HEK293 (cell line): ENCODE results near the gene CD44.

Experiments
- CTCF ChIA-PET: fragments of 350-600 bp; formaldehyde crosslinking; extraction: SDS; loops from one replicate; lab custom pipeline; 2021; ENCODE audit warnings: antibody characterized with exemption; lab: Yijun Ruan, JAX
- POLR2A ChIA-PET: fragments of 300-600 bp; formaldehyde crosslinking; extraction: SDS; loops from one replicate; lab custom pipeline; 2020; ENCODE audit warnings: antibody characterized with exemption, inconsistent platforms; lab: Yijun Ruan, JAX
- H3K27ac ChIP-seq: fragments of 200-500 bp; sonication (Bioruptor generic); 2 replicates; pipeline ENCODE4 v1.5.1; 2014; ENCODE audit warnings: low read depth, low read length, control low read depth, inconsistent platforms; ENCODE audit errors: extremely low read depth
- H3K36me3 ChIP-seq, 2 experiments: fragments of 200-500 bp in 1 of 2; sonication (Bioruptor generic) in 1 of 2; 1 replicate in 1 of 2; 2 replicates in 1 of 2; pipeline ENCODE4 v1.5.1; 2014 to 2017; ENCODE audit warnings: inconsistent platforms in 2 of 2, low read length in 2 of 2; ENCODE audit not compliant: control insufficient read depth in 2 of 2, insufficient read depth in 1 of 2
- H3K4me1 ChIP-seq: fragments of 200-500 bp; sonication (Bioruptor generic); 2 replicates; pipeline ENCODE4 v1.5.1; 2014; ENCODE audit warnings: mild to moderate bottlenecking, low read length, inconsistent platforms; ENCODE audit not compliant: control insufficient read depth, insufficient read depth
- H3K4me3 ChIP-seq: 2 replicates; pipeline ENCODE4 v1.5.1; 2011; ENCODE audit warnings: low read depth, mild to moderate bottlenecking, control low read depth, low read length, moderate library complexity
- H3K9me3 ChIP-seq: fragments of 200-500 bp; sonication (Bioruptor generic); 2 replicates; pipeline ENCODE4 v1.5.1; 2014; ENCODE audit warnings: low read depth, low read length, inconsistent platforms; ENCODE audit not compliant: control insufficient read depth, insufficient read depth
- GFI1B ChIP-seq: fragments of 450-650 bp; formaldehyde crosslinking; IDR thresholded peaks from 2 replicates; pipeline ENCODE4 v1.5.1; 2016; ENCODE audit warnings: missing biosample characterization, missing genetic modification characterization
- HOXD13 ChIP-seq: sonication (generic); formaldehyde crosslinking; IDR thresholded peaks from 2 replicates; pipeline ENCODE4 v1.8.0; 2022; ENCODE audit warnings: missing genetic modification reagents, borderline replicate concordance
- TCF7L2 ChIP-seq: IDR thresholded peaks from 2 replicates; pipeline ENCODE4 v1.6.1; 2011; ENCODE audit warnings: low read depth, mild to moderate bottlenecking, inconsistent platforms, low read length, moderate library complexity, borderline replicate concordance
- ZNF112 ChIP-seq: fragments of 450-650 bp; formaldehyde crosslinking; IDR thresholded peaks from 2 replicates; pipeline ENCODE4 v1.5.0; 2017; ENCODE audit warnings: missing biosample characterization, missing genetic modification characterization
- ZNF114 ChIP-seq: fragments of 450-650 bp; formaldehyde crosslinking; IDR thresholded peaks from 2 replicates; pipeline ENCODE4 v1.5.0; 2017; ENCODE audit warnings: missing biosample characterization, missing genetic modification characterization
- ZNF146 ChIP-seq: fragments of 450-650 bp; formaldehyde crosslinking; IDR thresholded peaks from 2 replicates; pipeline ENCODE4 v1.5.1; 2016; ENCODE audit warnings: missing biosample characterization, missing genetic modification characterization
- ZNF155 ChIP-seq: fragments of 450-650 bp; formaldehyde crosslinking; IDR thresholded peaks from 2 replicates; pipeline ENCODE4 v1.5.1; 2016; ENCODE audit warnings: missing biosample characterization, missing genetic modification characterization
- ZNF169 ChIP-seq: fragments of 450-650 bp; formaldehyde crosslinking; IDR thresholded peaks from 2 replicates; pipeline ENCODE4 v1.5.1; 2016; ENCODE audit warnings: missing biosample characterization, missing genetic modification characterization
- ZNF214 ChIP-seq: fragments of 450-650 bp; formaldehyde crosslinking; IDR thresholded peaks from 2 replicates; pipeline ENCODE4 v1.5.1; 2017; ENCODE audit warnings: missing biosample characterization, mild to moderate bottlenecking, missing genetic modification characterization, borderline replicate concordance
- ZNF350 ChIP-seq: fragments of 450-650 bp; formaldehyde crosslinking; IDR thresholded peaks from 2 replicates; pipeline ENCODE4 v1.5.0; 2017; ENCODE audit warnings: missing biosample characterization, mild to moderate bottlenecking, missing genetic modification characterization
- ZNF521 ChIP-seq: fragments of 450-650 bp; formaldehyde crosslinking; IDR thresholded peaks from 2 replicates; pipeline ENCODE4 v1.5.1; 2017; ENCODE audit warnings: missing biosample characterization, mild to moderate bottlenecking, missing genetic modification characterization
- ZNF571 ChIP-seq: fragments of 450-650 bp; formaldehyde crosslinking; IDR thresholded peaks from 2 replicates; pipeline ENCODE4 v1.5.0; 2017; ENCODE audit warnings: missing biosample characterization, missing genetic modification characterization
- ZNF623 ChIP-seq: fragments of 450-650 bp; formaldehyde crosslinking; IDR thresholded peaks from 2 replicates; pipeline ENCODE4 v1.5.1; 2016; ENCODE audit warnings: missing biosample characterization, missing genetic modification characterization
- ZNF707 ChIP-seq: fragments of 450-650 bp; formaldehyde crosslinking; IDR thresholded peaks from 2 replicates; pipeline ENCODE4 v1.5.1; 2016; ENCODE audit warnings: missing biosample characterization, missing genetic modification characterization
- ZNF747 ChIP-seq: fragments of 450-650 bp; formaldehyde crosslinking; IDR thresholded peaks from 2 replicates; pipeline ENCODE4 v1.5.1; 2016; ENCODE audit warnings: missing biosample characterization, missing genetic modification characterization
- TF ChIP-seq, protein P1 (sequence below): fragments of 450-650 bp; formaldehyde crosslinking; IDR thresholded peaks from 2 replicates; pipeline ENCODE4 v1.5.1; 2016; ENCODE audit warnings: missing biosample characterization, missing genetic modification characterization
- TF ChIP-seq, protein P2 (sequence below): fragments of 450-650 bp; formaldehyde crosslinking; IDR thresholded peaks from 2 replicates; pipeline ENCODE4 v1.5.1; 2016; ENCODE audit warnings: missing biosample characterization, missing genetic modification characterization
- TF ChIP-seq, protein P3 (sequence below): fragments of 450-650 bp; IDR thresholded peaks from 2 replicates; pipeline ENCODE4 v1.5.1; 2018; ENCODE audit warnings: missing biosample characterization, missing genetic modification characterization
- TF ChIP-seq, protein P4 (sequence below): fragments of 450-650 bp; formaldehyde crosslinking; IDR thresholded peaks from 2 replicates; pipeline ENCODE4 v1.5.1; 2016; ENCODE audit warnings: missing biosample characterization, missing genetic modification characterization
- TF ChIP-seq, protein P5 (sequence below): fragments of 450-650 bp; formaldehyde crosslinking; IDR thresholded peaks from 2 replicates; pipeline ENCODE4 v1.5.1; 2016; ENCODE audit warnings: missing biosample characterization, missing genetic modification characterization, low read depth
- TF ChIP-seq, protein P6 (sequence below): fragments of 450-650 bp; formaldehyde crosslinking; IDR thresholded peaks from 2 replicates; pipeline ENCODE4 v1.5.0; 2017; ENCODE audit warnings: missing biosample characterization, missing genetic modification characterization, borderline replicate concordance

Gene CD44

DNA sequence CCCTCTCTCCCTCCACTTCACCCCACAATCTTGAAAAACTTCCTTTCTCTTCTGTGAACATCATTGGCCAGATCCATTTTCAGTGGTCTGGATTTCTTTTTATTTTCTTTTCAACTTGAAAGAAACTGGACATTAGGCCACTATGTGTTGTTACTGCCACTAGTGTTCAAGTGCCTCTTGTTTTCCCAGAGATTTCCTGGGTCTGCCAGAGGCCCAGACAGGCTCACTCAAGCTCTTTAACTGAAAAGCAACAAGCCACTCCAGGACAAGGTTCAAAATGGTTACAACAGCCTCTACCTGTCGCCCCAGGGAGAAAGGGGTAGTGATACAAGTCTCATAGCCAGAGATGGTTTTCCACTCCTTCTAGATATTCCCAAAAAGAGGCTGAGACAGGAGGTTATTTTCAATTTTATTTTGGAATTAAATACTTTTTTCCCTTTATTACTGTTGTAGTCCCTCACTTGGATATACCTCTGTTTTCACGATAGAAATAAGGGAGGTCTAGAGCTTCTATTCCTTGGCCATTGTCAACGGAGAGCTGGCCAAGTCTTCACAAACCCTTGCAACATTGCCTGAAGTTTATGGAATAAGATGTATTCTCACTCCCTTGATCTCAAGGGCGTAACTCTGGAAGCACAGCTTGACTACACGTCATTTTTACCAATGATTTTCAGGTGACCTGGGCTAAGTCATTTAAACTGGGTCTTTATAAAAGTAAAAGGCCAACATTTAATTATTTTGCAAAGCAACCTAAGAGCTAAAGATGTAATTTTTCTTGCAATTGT lies 92.3 kb downstream of the CD44 start:
- POLR2A ChIA-PET: no interaction called here
- CTCF ChIA-PET: no interaction called here

DNA sequence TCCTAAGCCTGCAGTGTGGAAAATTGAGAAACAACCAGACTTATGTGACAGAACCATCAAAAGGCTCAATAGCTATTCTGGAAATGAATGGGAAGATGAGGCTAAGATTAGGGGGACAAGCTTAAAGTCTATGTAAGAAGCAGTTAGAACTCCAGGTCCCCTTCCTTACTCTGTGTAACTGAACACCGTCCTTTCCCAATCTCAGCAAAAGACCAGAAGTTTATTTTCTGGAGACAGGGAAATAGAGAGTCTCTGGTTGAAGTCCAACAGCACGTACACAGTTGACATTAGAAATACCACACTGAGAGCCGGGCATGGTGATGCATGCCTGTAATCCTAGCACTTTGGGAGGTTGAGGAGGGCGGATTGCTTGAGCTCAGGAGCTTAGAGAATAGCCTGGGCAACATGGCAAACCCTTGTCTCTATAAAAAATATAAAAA lies 93.9 kb downstream of the CD44 start:
- H3K9me3 ChIP-seq: no peaks in the 10 kb centered on the region
- POLR2A ChIA-PET: no interaction called here
- no peaks in the 10 kb centered on the region for H3K4me1 ChIP-seq
- CTCF ChIA-PET: interaction anchor here (0.6 kb wide), 2 partner anchors 246 to 253 kb away, joined by 3 to 4 read pairs; no protein-coding TSS in a partner anchor
- no peaks in the 10 kb centered on the region for H3K36me3 ChIP-seq
- H3K27ac ChIP-seq: no peak overlapping the region
- H3K4me3 ChIP-seq: no peak overlapping the region
- TF ChIP-seq TCF7L2 (no peak), ZNF112 (tag by site-specific recombination) (no peak), ZNF214 (no peak), ZNF114 (no peak), ZNF521 (tag by site-specific recombination) (no peak), HOXD13 (no peak), GFI1B (tag by site-specific recombination) (no peak), ZNF707 (tag by site-specific recombination) (no peak)
- TF ChIP-seq, protein P1, sequence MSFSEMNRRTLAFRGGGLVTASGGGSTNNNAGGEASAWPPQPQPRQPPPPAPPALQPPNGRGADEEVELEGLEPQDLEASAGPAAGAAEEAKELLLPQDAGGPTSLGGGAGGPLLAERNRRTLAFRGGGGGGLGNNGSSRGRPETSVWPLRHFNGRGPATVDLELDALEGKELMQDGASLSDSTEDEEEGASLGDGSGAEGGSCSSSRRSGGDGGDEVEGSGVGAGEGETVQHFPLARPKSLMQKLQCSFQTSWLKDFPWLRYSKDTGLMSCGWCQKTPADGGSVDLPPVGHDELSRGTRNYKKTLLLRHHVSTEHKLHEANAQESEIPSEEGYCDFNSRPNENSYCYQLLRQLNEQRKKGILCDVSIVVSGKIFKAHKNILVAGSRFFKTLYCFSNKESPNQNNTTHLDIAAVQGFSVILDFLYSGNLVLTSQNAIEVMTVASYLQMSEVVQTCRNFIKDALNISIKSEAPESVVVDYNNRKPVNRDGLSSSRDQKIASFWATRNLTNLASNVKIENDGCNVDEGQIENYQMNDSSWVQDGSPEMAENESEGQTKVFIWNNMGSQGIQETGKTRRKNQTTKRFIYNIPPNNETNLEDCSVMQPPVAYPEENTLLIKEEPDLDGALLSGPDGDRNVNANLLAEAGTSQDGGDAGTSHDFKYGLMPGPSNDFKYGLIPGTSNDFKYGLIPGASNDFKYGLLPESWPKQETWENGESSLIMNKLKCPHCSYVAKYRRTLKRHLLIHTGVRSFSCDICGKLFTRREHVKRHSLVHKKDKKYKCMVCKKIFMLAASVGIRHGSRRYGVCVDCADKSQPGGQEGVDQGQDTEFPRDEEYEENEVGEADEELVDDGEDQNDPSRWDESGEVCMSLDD (tag by site-specific recombination): no peak
- TF ChIP-seq, protein P2, sequence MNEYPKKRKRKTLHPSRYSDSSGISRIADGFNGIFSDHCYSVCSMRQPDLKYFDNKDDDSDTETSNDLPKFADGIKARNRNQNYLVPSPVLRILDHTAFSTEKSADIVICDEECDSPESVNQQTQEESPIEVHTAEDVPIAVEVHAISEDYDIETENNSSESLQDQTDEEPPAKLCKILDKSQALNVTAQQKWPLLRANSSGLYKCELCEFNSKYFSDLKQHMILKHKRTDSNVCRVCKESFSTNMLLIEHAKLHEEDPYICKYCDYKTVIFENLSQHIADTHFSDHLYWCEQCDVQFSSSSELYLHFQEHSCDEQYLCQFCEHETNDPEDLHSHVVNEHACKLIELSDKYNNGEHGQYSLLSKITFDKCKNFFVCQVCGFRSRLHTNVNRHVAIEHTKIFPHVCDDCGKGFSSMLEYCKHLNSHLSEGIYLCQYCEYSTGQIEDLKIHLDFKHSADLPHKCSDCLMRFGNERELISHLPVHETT: no peak
- TF ChIP-seq, protein P3, sequence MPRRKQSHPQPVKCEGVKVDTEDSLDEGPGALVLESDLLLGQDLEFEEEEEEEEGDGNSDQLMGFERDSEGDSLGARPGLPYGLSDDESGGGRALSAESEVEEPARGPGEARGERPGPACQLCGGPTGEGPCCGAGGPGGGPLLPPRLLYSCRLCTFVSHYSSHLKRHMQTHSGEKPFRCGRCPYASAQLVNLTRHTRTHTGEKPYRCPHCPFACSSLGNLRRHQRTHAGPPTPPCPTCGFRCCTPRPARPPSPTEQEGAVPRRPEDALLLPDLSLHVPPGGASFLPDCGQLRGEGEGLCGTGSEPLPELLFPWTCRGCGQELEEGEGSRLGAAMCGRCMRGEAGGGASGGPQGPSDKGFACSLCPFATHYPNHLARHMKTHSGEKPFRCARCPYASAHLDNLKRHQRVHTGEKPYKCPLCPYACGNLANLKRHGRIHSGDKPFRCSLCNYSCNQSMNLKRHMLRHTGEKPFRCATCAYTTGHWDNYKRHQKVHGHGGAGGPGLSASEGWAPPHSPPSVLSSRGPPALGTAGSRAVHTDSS: no peak

More for the DNA sequence above, 92.3 kb downstream of the CD44 start:
- H3K9me3 ChIP-seq: no peaks in the 10 kb centered on the region
- H3K27ac ChIP-seq: no peak overlapping the region
- H3K4me3 ChIP-seq: no peak overlapping the region
- no peak for TF ChIP-seq ZNF623 (tag by site-specific recombination)
- TF ChIP-seq, protein P4, sequence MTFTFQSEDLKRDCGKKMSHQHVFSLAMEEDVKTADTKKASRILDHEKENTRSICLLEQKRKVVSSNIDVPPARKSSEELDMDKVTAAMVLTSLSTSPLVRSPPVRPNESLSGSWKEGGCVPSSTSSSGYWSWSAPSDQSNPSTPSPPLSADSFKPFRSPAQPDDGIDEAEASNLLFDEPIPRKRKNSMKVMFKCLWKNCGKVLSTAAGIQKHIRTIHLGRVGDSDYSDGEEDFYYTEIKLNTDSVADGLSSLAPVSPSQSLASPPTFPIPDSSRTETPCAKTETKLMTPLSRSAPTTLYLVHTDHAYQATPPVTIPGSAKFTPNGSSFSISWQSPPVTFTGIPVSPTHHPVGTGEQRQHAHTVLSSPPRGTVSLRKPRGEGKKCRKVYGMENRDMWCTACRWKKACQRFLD (tag by site-specific recombination): no peak
- TF ChIP-seq, protein P5, sequence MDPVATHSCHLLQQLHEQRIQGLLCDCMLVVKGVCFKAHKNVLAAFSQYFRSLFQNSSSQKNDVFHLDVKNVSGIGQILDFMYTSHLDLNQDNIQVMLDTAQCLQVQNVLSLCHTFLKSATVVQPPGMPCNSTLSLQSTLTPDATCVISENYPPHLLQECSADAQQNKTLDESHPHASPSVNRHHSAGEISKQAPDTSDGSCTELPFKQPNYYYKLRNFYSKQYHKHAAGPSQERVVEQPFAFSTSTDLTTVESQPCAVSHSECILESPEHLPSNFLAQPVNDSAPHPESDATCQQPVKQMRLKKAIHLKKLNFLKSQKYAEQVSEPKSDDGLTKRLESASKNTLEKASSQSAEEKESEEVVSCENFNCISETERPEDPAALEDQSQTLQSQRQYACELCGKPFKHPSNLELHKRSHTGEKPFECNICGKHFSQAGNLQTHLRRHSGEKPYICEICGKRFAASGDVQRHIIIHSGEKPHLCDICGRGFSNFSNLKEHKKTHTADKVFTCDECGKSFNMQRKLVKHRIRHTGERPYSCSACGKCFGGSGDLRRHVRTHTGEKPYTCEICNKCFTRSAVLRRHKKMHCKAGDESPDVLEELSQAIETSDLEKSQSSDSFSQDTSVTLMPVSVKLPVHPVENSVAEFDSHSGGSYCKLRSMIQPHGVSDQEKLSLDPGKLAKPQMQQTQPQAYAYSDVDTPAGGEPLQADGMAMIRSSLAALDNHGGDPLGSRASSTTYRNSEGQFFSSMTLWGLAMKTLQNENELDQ (tag by site-specific recombination): no peak
- TF ChIP-seq, protein P3: no peak
- TF ChIP-seq ZNF571 (tag by site-specific recombination): no peak
- TF ChIP-seq ZNF747 (tag by site-specific recombination): no peak
- TF ChIP-seq ZNF146 (tag by site-specific recombination): no peak
- TF ChIP-seq ZNF350 (tag by site-specific recombination): no peak
- no peak for TF ChIP-seq ZNF155 (tag by site-specific recombination)
- TF ChIP-seq, protein P6, sequence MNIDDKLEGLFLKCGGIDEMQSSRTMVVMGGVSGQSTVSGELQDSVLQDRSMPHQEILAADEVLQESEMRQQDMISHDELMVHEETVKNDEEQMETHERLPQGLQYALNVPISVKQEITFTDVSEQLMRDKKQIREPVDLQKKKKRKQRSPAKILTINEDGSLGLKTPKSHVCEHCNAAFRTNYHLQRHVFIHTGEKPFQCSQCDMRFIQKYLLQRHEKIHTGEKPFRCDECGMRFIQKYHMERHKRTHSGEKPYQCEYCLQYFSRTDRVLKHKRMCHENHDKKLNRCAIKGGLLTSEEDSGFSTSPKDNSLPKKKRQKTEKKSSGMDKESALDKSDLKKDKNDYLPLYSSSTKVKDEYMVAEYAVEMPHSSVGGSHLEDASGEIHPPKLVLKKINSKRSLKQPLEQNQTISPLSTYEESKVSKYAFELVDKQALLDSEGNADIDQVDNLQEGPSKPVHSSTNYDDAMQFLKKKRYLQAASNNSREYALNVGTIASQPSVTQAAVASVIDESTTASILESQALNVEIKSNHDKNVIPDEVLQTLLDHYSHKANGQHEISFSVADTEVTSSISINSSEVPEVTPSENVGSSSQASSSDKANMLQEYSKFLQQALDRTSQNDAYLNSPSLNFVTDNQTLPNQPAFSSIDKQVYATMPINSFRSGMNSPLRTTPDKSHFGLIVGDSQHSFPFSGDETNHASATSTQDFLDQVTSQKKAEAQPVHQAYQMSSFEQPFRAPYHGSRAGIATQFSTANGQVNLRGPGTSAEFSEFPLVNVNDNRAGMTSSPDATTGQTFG (tag by site-specific recombination): no peak
- no peak for TF ChIP-seq ZNF169
- H3K36me3 ChIP-seq: no peaks in the 10 kb centered on the region
- no peaks in the 10 kb centered on the region for H3K4me1 ChIP-seq
